ENCODE data around the gene GNA14. TPM values are rescaled to one million over a fixed set of nuclear protein-coding genes. Genes with fewer than 3 reads are reported as not detected.
"Not testable (repeated sequence)": the region's sequence is repeated elsewhere in the genome, so short reads cannot be mapped to it uniquely, and the experiment has no call there.

GNA14 gene
- 0.06 TPM in 1 of 2 replicates, not detected in the other for total RNA-seq (2014; rRNA removed; shearing (Covaris generic))

GRCh38 chr9:77648234-77649108 lies at the start of gene GNA14:
Gene GNA14 (minus strand): TSS chr9:77648322. CDS start chr9:77647793, 529 bp downstream.
- DNase-seq (ENCODE audit: low spot score): no peak

GRCh38 chr9:77697238-77697984 lies 49.3 kb upstream of the GNA14 start:
- DNase-seq (ENCODE audit: low spot score): no peak

- DNase-seq (ENCODE audit: low spot score): not testable (repeated sequence)
Observed at GRCh38 chr9:77690723-77691122, 42.6 kb upstream of the GNA14 start.

GRCh38 chr9:77690119-77690518 lies 42.0 kb upstream of the GNA14 start:
- not testable (repeated sequence) for DNase-seq (ENCODE audit: low spot score)

GRCh38 chr9:77687737-77688136 lies 39.6 kb upstream of the GNA14 start:
- DNase-seq (ENCODE audit: low spot score): not testable (repeated sequence)

- no peak for DNase-seq (ENCODE audit: low spot score)
Observed at GRCh38 chr9:77680581-77680980, 32.5 kb upstream of the GNA14 start.

GRCh38 chr9:77679661-77680368 lies 31.7 kb upstream of the GNA14 start:
- DNase-seq (ENCODE audit: low spot score): no peak

GRCh38 chr9:77679088-77679487 lies 31.0 kb upstream of the GNA14 start:
- DNase-seq (ENCODE audit: low spot score): no peak

- DNase-seq (ENCODE audit: low spot score): no peak
Observed at GRCh38 chr9:77677957-77678535, 29.9 kb upstream of the GNA14 start.

GRCh38 chr9:77677397-77677796 lies 29.3 kb upstream of the GNA14 start:
- DNase-seq (ENCODE audit: low spot score): no peak

- no peak for DNase-seq (ENCODE audit: low spot score)
Observed at GRCh38 chr9:77673941-77674791, 26.0 kb upstream of the GNA14 start.

- DNase-seq (ENCODE audit: low spot score): no peak
Observed at GRCh38 chr9:77672183-77672582, 24.1 kb upstream of the GNA14 start.

GRCh38 chr9:77667151-77667550 lies 19.0 kb upstream of the GNA14 start:
- no peak for DNase-seq (ENCODE audit: low spot score)

GRCh38 chr9:77663754-77664153 lies 15.6 kb upstream of the GNA14 start:
- DNase-seq (ENCODE audit: low spot score): peak; percentile 14

- no peak for DNase-seq (ENCODE audit: low spot score)
Observed at GRCh38 chr9:77661566-77662085, 13.5 kb upstream of the GNA14 start.

GRCh38 chr9:77659926-77660325 lies 11.8 kb upstream of the GNA14 start:
- DNase-seq (ENCODE audit: low spot score): no peak

- DNase-seq (ENCODE audit: low spot score): no peak
Observed at GRCh38 chr9:77651203-77651602, 3.1 kb upstream of the GNA14 start.

- DNase-seq (ENCODE audit: low spot score): no peak
Observed at GRCh38 chr9:77649109-77649812, 1.1 kb upstream of the GNA14 start.

GRCh38 chr9:77647267-77648233 lies 572 bp downstream of the GNA14 start:
- DNase-seq (ENCODE audit: low spot score): no peak
